ENCODE measurements around the gene ATP6V0B. TPM values are rescaled to one million over a fixed set of nuclear protein-coding genes. Genes with fewer than 3 reads are reported as not detected.
A peak's percentile ranks its signal among the peaks of the same experiment; 100 is the strongest.

The ATP6V0B gene
- total RNA-seq (10 to 100 TPM; 69.5 to 99.5 TPM), polyA plus RNA-seq (100 to 1,000 TPM; 158 to 277 TPM)

DNA sequence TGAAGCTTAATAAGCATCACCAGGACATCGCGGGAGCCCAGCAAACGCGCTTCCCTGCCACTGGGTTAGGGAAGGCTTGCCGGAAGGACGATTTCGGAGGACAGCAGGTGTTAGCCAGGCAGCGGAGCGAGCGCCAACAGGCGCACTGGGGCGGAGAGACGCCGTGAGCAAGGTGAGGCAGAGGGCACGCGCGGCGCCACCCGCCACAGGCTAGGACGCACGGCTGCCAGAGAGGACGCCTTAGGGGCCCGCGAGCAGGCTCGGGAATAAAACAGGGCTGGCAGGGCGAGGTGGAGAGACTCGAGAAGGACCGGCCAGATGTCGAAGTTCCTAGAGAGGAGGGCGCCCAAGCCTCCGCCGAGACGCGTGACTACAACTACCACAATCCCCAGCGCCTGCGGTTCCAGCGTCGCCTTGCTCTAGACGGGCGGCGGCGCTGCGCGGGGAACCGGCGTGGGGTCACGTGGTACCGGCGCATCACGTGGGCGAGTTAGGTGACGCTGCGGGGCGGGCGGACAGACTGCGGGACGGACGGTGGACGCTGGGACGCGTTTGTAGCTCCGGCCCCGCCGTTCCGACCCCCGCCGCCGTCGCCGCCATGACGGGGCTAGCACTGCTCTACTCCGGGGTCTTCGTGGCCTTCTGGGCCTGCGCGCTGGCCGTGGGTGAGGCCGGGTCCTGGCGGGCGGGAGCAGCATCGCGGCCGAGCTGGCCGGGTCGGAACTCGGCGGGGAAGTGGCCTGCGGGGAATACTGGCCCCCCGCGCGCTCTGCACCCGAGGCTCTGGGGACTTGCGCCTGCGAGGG, at the start of gene ATP6V0B:
ATP6V0B (plus strand) TSS at position 518 of the 806 bp plus-strand sequence; CDS start at position 599, 81 bp downstream.
- Histone ChIP-seq H3K4me3 (ENCODE audit: low read depth in 1 of 3, low read length in 3 of 3) (peak within 1 kb of the TSS; percentile 88 to 93 (median 88)), H3K27ac (ENCODE audit: low read depth in 1 of 2, low read length in 2 of 2) (peak within 1 kb of the TSS; percentile 93 to 96), H3K27me3 (ENCODE audit: control insufficient read depth in 4 of 4, insufficient read depth in 4 of 4, low read length in 3 of 4) (no peaks in the 10 kb centered on the region), H3K9me3 (ENCODE audit: control insufficient read depth in 4 of 4, low read length in 3 of 4) (no peaks in the 10 kb centered on the region), H3K4me1 (ENCODE audit: control insufficient read depth in 4 of 4, insufficient read depth in 4 of 4, low read length in 3 of 4) (peaks cover 8 to 59% (median 51%) of the 10 kb centered on the region in 4 donors), H3K36me3 (ENCODE audit: control insufficient read depth in 4 of 4, insufficient read depth in 3 of 4, low read depth in 1 of 4, low read length in 3 of 4) (peaks cover 5 to 21% (median 12%) of the 10 kb centered on the region in 4 donors), H3K9ac (ENCODE audit: low read depth in 1 of 2, low read length in 2 of 2) (peak within 1 kb of the TSS; percentile 69 to 91)
- under 1% methylated on average over 93 of the region's 93 CpGs for WGBS
- DNase-seq (ENCODE audit: low spot score) = peak; percentile 96
- no peak for TF ChIP-seq TAF1 (conservative IDR thresholded peaks at IDR 0.05)
- peak in 1 of 2 donors; percentile 27 for TF ChIP-seq EGR1 (IDR thresholded peaks at IDR 0.05; ENCODE audit: low read depth in 2 of 2)
- TF ChIP-seq SP1 (IDR thresholded peaks at IDR 0.05) = peak; percentile 52
- TF ChIP-seq GABPA (IDR thresholded peaks at IDR 0.05 in 1 of 2, conservative IDR thresholded peaks at IDR 0.05 in 1 of 2) = peak in 1 of 2 donors; percentile 73
- TF ChIP-seq YY1 (IDR thresholded peaks at IDR 0.05) = peak; percentile 82
- TF ChIP-seq HNF4G (IDR thresholded peaks at IDR 0.05) = no peak
- no peak for TF ChIP-seq ATF3 (IDR thresholded peaks at IDR 0.05)
- TF ChIP-seq CTCF (IDR thresholded peaks at IDR 0.05; ENCODE audit: low read depth, low read length, missing input control) = no peak
- TF ChIP-seq JUND (IDR thresholded peaks at IDR 0.05) = no peak

DNA sequence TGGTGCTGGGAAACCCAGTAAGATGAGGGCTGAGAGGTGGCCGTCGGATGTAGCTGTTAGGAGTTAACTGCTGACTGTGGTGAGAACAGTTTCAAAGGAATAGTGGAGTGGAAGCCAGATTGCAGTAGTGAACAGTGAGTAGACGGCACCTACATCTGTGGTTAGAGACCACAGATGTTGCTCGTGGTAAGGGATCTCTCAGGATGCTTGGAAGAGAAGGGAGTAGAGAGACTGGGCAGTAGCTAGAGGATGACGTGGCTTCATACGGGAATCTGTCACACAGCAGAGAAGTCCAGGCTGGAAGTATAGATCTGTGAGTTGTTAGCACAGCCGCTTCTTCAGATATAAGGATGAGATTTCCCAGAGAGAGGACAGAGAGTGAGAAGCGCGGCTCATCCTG, 48.9 kb upstream of the ATP6V0B start:
- WGBS = 95% methylated on average over 9 of the region's 9 CpGs
- Histone ChIP-seq H3K36me3 (ENCODE audit: control insufficient read depth in 4 of 4, insufficient read depth in 3 of 4, low read depth in 1 of 4, low read length in 3 of 4) (peaks cover 0 to 6% (median 2%) of the 10 kb centered on the region in 4 donors), H3K27me3 (ENCODE audit: control insufficient read depth in 4 of 4, insufficient read depth in 4 of 4, low read length in 3 of 4) (no peaks in the 10 kb centered on the region), H3K4me3 (ENCODE audit: low read depth in 1 of 3, low read length in 3 of 3) (no peak overlapping the region), H3K27ac (ENCODE audit: low read depth in 1 of 2, low read length in 2 of 2) (no peak overlapping the region), H3K9me3 (ENCODE audit: control insufficient read depth in 4 of 4, low read length in 3 of 4) (no peaks in the 10 kb centered on the region), H3K4me1 (ENCODE audit: control insufficient read depth in 4 of 4, insufficient read depth in 4 of 4, low read length in 3 of 4) (no peaks in the 10 kb centered on the region), H3K9ac (ENCODE audit: low read depth in 1 of 2, low read length in 2 of 2) (no peak overlapping the region)
- no peak for DNase-seq (ENCODE audit: low spot score)
- TF ChIP-seq ZBTB33 (IDR thresholded peaks at IDR 0.05) (no peak), TAF1 (conservative IDR thresholded peaks at IDR 0.05) (no peak), MAX (IDR thresholded peaks at IDR 0.05) (no peak), REST (IDR thresholded peaks at IDR 0.05) (no peak), ATF3 (IDR thresholded peaks at IDR 0.05) (no peak), YY1 (IDR thresholded peaks at IDR 0.05) (no peak), SP1 (IDR thresholded peaks at IDR 0.05) (no peak), EGR1 (IDR thresholded peaks at IDR 0.05; ENCODE audit: low read depth in 2 of 2) (no peak), JUND (IDR thresholded peaks at IDR 0.05) (no peak), HNF4G (IDR thresholded peaks at IDR 0.05) (no peak), GABPA (IDR thresholded peaks at IDR 0.05 in 1 of 2, conservative IDR thresholded peaks at IDR 0.05 in 1 of 2) (no peak), HNF4A (conservative IDR thresholded peaks at IDR 0.05) (no peak), FOXA1 (IDR thresholded peaks at IDR 0.05) (no peak), FOXA2 (IDR thresholded peaks at IDR 0.05) (no peak), RXRA (IDR thresholded peaks at IDR 0.05) (no peak), RAD21 (IDR thresholded peaks at IDR 0.05) (no peak), CTCF (IDR thresholded peaks at IDR 0.05; ENCODE audit: low read depth, low read length, missing input control) (no peak), NR2F2 (IDR thresholded peaks at IDR 0.05) (no peak)

Measured in liver (tissue), 9 donors.